ENCODE results near the gene MAP3K19. TPM values are rescaled to one million over a fixed set of nuclear protein-coding genes. Genes with fewer than 3 reads are reported as not detected.

The MAP3K19 gene
- total RNA-seq, 2 donors from 2014 or later, result not detected

DNA sequence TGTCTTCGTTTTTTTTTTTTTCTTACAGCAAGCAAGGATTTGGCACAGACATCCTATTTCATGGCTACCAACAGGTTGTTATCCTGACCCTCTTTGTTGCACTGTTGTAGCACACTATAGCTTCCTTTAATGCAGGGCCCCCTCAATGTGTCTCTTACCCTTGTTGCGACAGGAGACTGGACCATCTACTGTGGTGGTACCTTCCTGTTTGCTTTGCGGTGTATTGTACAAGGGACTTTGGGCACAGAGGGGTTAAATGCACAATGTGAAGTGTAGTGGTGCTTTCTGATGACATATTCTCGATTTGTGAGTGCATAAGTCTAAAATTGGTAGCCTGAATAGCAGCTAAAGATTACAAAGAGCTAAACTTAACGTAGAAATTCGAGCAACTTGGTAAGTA lies 101.2 kb downstream of the MAP3K19 start:
- H3K9me3 ChIP-seq, result no peaks in the 10 kb centered on the region
- H3K4me3 ChIP-seq, result no peak overlapping the region
- peaks cover 18% of the 10 kb centered on the region for H3K4me1 ChIP-seq
- H3K27ac ChIP-seq, result no peak overlapping the region
- H3K36me3 ChIP-seq (replicated peaks in 1 of 2; ENCODE audit: insufficient read depth in 1 of 2, low read depth in 2 of 2), result peaks cover 0 to 9% of the 10 kb centered on the region in 2 donors
- intact Hi-C loops (cut with DNase I), result no loop called here
- TF ChIP-seq POLR2A (IDR thresholded peaks at IDR 0.05), result no peak
- TF ChIP-seq, protein P1, sequence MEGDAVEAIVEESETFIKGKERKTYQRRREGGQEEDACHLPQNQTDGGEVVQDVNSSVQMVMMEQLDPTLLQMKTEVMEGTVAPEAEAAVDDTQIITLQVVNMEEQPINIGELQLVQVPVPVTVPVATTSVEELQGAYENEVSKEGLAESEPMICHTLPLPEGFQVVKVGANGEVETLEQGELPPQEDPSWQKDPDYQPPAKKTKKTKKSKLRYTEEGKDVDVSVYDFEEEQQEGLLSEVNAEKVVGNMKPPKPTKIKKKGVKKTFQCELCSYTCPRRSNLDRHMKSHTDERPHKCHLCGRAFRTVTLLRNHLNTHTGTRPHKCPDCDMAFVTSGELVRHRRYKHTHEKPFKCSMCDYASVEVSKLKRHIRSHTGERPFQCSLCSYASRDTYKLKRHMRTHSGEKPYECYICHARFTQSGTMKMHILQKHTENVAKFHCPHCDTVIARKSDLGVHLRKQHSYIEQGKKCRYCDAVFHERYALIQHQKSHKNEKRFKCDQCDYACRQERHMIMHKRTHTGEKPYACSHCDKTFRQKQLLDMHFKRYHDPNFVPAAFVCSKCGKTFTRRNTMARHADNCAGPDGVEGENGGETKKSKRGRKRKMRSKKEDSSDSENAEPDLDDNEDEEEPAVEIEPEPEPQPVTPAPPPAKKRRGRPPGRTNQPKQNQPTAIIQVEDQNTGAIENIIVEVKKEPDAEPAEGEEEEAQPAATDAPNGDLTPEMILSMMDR (IDR thresholded peaks at IDR 0.05), result no peak
- 71 to 76% methylated on average over 6 of the region's 6 CpGs for WGBS, 2 donors
- no peak for ATAC-seq
- H3K27me3 ChIP-seq, result no peaks in the 10 kb centered on the region
- DNase-seq, result no peak

DNA sequence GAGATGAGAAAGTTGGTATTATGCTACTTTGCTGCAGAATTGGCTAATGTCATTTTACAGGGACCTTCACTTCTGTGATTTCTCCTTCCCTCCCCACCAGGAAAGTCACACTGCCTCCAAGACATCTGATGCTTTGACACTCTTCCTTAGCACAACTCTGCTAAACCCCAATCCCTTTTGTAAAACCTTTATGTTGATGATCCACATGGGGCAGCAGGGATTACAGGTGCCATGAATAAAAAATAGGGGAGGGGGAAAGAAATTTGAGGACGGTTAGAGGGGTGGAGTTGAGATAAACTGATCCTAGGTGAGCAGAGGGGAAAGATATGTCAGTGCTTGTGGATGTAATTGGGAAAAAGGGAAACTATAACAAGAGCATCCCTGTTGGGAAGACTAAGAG lies 102.3 kb downstream of the MAP3K19 start:
- DNase-seq (no peak), ATAC-seq (no peak)
- 67 to 74% methylated on average over 1 of the region's 1 CpG for WGBS, 2 donors
- Histone ChIP-seq H3K27ac (no peak overlapping the region), H3K4me1 (peaks cover 18% of the 10 kb centered on the region), H3K36me3 (replicated peaks in 1 of 2; ENCODE audit: insufficient read depth in 1 of 2, low read depth in 2 of 2) (peaks cover 0 to 16% of the 10 kb centered on the region in 2 donors), H3K4me3 (no peak overlapping the region), H3K9me3 (no peaks in the 10 kb centered on the region), H3K27me3 (no peaks in the 10 kb centered on the region)
- TF ChIP-seq, protein P1 (IDR thresholded peaks at IDR 0.05), result no peak
- TF ChIP-seq POLR2A (IDR thresholded peaks at IDR 0.05), result no peak
- intact Hi-C loops (cut with DNase I), result no loop called here

DNA sequence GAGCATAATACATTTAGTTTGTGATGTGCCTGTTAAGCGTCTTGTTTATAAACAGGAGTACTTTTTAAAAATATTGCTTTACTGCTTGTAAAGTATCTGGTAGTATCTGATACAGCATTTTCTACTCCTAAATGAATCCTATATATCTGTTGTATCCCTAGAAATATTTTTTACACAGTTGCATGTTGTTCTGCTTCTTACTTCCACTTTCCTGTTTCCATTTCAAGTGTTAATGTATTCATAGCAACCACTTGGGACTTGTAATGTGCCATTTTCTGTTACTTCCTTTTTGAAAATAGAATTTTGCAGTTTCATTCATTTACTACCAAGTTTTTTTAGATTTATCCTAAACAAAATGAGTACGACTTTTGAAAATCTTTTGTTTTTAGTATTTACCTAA lies 103.7 kb downstream of the MAP3K19 start:
- Histone ChIP-seq H3K27me3 (no peaks in the 10 kb centered on the region), H3K27ac (no peak overlapping the region), H3K36me3 (replicated peaks in 1 of 2; ENCODE audit: insufficient read depth in 1 of 2, low read depth in 2 of 2) (peaks cover 0 to 22% of the 10 kb centered on the region in 2 donors), H3K4me3 (no peak overlapping the region), H3K9me3 (no peaks in the 10 kb centered on the region), H3K4me1 (peaks cover 24% of the 10 kb centered on the region)
- WGBS, 2 donors, result 85 to 93% methylated on average over 2 of the region's 2 CpGs
- no peak for DNase-seq
- intact Hi-C loops (cut with DNase I), result no loop called here
- TF ChIP-seq POLR2A (IDR thresholded peaks at IDR 0.05), result no peak
- TF ChIP-seq, protein P1 (IDR thresholded peaks at IDR 0.05), result no peak
- ATAC-seq, result no peak

DNA sequence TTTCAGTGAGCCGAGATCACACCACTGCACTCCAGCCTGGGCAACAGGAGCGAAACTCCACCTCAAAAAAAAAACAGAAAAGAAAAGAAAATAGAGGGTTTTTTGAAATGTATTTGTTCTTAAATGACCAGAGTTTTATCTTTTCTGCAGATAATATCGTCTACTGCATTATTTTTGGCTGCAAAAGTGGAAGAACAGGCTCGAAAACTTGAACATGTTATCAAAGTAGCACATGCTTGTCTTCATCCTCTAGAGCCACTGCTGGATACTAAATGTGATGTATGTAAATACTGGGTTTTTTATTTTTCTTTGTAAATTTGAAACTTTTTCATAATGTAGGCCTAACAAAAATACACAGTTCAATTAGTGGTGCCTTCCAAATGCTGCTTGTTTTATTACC lies 110.6 kb downstream of the MAP3K19 start:
- Histone ChIP-seq H3K27ac (peak overlapping the region in 3 of 4 donors; percentile 65 to 86 (median 76)), H3K4me1 (peaks cover 74% of the 10 kb centered on the region)
- WGBS, 2 donors, result 11 to 33% methylated on average over 4 of the region's 4 CpGs

DNA sequence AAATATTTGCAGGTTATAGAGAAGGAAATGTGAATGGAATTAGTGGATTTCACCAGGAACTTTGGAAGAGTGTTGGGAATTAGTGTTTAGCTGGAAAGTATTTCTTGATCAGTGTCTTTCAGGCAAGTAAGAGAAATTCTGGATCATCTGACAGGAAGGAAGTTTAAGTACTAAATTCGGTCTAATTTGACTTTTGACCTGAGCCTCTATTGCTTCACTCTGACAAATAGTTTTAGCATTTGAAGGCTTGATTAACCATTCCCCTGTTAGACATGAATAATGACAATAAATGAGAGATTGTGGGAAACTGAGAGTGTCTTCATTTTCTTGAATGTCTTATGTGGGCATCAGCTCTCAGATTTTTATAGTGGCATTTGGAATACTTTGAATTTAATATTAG lies 112.6 kb downstream of the MAP3K19 start:
- H3K36me3 ChIP-seq (replicated peaks in 1 of 2; ENCODE audit: insufficient read depth in 1 of 2, low read depth in 2 of 2), result peaks cover 0 to 2% of the 10 kb centered on the region in 2 donors
- peaks cover 90% of the 10 kb centered on the region for H3K4me1 ChIP-seq
- H3K27me3 ChIP-seq, result no peaks in the 10 kb centered on the region
- no peaks in the 10 kb centered on the region for H3K9me3 ChIP-seq
- intact Hi-C loops (cut with DNase I), result no loop called here
- DNase-seq (no peak), ATAC-seq (no peak)
- peak overlapping the region in 3 of 4 donors; percentile 65 to 86 (median 65) for H3K27ac ChIP-seq
- TF ChIP-seq, protein P1 (IDR thresholded peaks at IDR 0.05), result no peak
- no peak for TF ChIP-seq POLR2A (IDR thresholded peaks at IDR 0.05)
- WGBS, 2 donors, result 0 to 2% methylated on average over 1 of the region's 1 CpG
- H3K4me3 ChIP-seq, result no peak overlapping the region

More for the DNA sequence above, 110.6 kb downstream of the MAP3K19 start:
- no peak for TF ChIP-seq POLR2A (IDR thresholded peaks at IDR 0.05)
- TF ChIP-seq, protein P1 (IDR thresholded peaks at IDR 0.05), result no peak
- no peaks in the 10 kb centered on the region for H3K9me3 ChIP-seq
- intact Hi-C loops (cut with DNase I), result no loop called here
- DNase-seq, result peak; percentile 52 to 80 (median 59)
- ATAC-seq, result peak; percentile 68
- H3K4me3 ChIP-seq, result no peak overlapping the region
- no peaks in the 10 kb centered on the region for H3K27me3 ChIP-seq
- H3K36me3 ChIP-seq (replicated peaks in 1 of 2; ENCODE audit: insufficient read depth in 1 of 2, low read depth in 2 of 2), result peaks cover 0 to 17% of the 10 kb centered on the region in 2 donors
